GM20000 (cell line): Measurements from ENCODE around the gene NRSN2.
"Not testable (repeated sequence)": the region's sequence is repeated elsewhere in the genome, so short reads cannot be mapped to it uniquely, and the experiment has no call there.

Source experiments
- DNase-seq: peaks from one replicate; pipeline ENCODE4 v3.0.0; 2012; ENCODE audit warnings: low spot score
- CTCF ChIP-seq: IDR thresholded peaks from 2 replicates; pipeline ENCODE4 v1.5.1; 2012; ENCODE audit warnings: mild to moderate bottlenecking, control low read depth; ENCODE audit errors: extremely low read depth, missing control alignments

NRSN2 gene

GRCh38 chr20:348972-349841 is 2.3 kb downstream of the NRSN2 start:
- no peak for TF ChIP-seq CTCF
- no peak for DNase-seq

GRCh38 chr20:353166-353565 is 6.3 kb downstream of the NRSN2 start:
- no peak for DNase-seq

GRCh38 chr20:354298-354977 is 7.5 kb downstream of the NRSN2 start:
- peak; percentile 88 for DNase-seq
- TF ChIP-seq CTCF, result peak; percentile 92

More at GRCh38 chr20:353166-353565, 6.3 kb downstream of the NRSN2 start:
- no peak for TF ChIP-seq CTCF

- not testable (repeated sequence) for DNase-seq
Measured at GRCh38 chr20:356154-356553, 9.2 kb downstream of the NRSN2 start.

GRCh38 chr20:356745-357144 is 9.8 kb downstream of the NRSN2 start:
- no peak for DNase-seq
- no peak for TF ChIP-seq CTCF

- DNase-seq, result no peak
- no peak for TF ChIP-seq CTCF
Measured at GRCh38 chr20:358891-359555, 12.1 kb downstream of the NRSN2 start.

- DNase-seq, result no peak
- no peak for TF ChIP-seq CTCF
Measured at GRCh38 chr20:361561-361960, 14.7 kb downstream of the NRSN2 start.
